Transverse colon (tissue), 4 donors: ENCODE data around the gene ILKAP. TPM values are rescaled to one million over a fixed set of nuclear protein-coding genes. Genes with fewer than 3 reads are reported as not detected.
A peak's percentile ranks its signal among the peaks of the same experiment; 100 is the strongest.
"Not testable (repeated sequence)": the region's sequence is repeated elsewhere in the genome, so short reads cannot be mapped to it uniquely, and the experiment has no call there.

ENCODE experiments used
- DNase-seq: peaks from one replicate; pipeline ENCODE4 v3.0.0-alpha.2; 2019
- H3K27ac ChIP-seq, 4 donors: fragments of 200-600 bp; sonication (generic); 2 replicates each; pipeline ENCODE4 v1.5.1; 2016 to 2018; ENCODE audit warnings: inconsistent platforms in 4 of 4
- H3K27me3 ChIP-seq: fragments of 200-600 bp; sonication (generic); 2 replicates; pipeline ENCODE4 v1.5.1; 2017; ENCODE audit warnings: inconsistent platforms
- H3K36me3 ChIP-seq, 4 donors: fragments of 200-600 bp; sonication (generic); 2 replicates each; pipeline ENCODE4 v1.5.1; 2017 to 2019; ENCODE audit warnings: inconsistent platforms in 4 of 4
- H3K4me1 ChIP-seq, 4 donors: fragments of 200-600 bp; sonication (generic); 2 replicates each; pipeline ENCODE4 v1.5.1; 2017 to 2020; ENCODE audit warnings: inconsistent platforms in 4 of 4
- H3K4me3 ChIP-seq, 4 donors: fragments of 200-600 bp; sonication (generic); 1 replicate in 1 of 4; 2 replicates in 3 of 4; pipeline versions ENCODE4 v1.5.1 to v1.6.1; 2017 to 2019; ENCODE audit warnings: inconsistent platforms in 4 of 4
- H3K9me3 ChIP-seq, 2 donors: fragments of 200-600 bp; sonication (generic); 2 replicates each; pipeline ENCODE4 v1.5.1; 2017 to 2019; ENCODE audit warnings: inconsistent platforms in 2 of 2
- CTCF ChIP-seq, 5 experiments: fragments of 200-600 bp in 3 of 5; fragments of 450-650 bp in 2 of 5; sonication (generic) in 3 of 5; IDR thresholded peaks; 1 replicate in 2 of 5; 2 replicates in 3 of 5; pipeline ENCODE4 v1.5.1; 2016 to 2017; ENCODE audit warnings: antibody characterized with exemption in 5 of 5, inconsistent platforms in 3 of 5, mild to moderate bottlenecking in 2 of 5, moderate library complexity in 1 of 5
- EP300 ChIP-seq: sonication (generic); formaldehyde crosslinking; IDR thresholded peaks from one replicate; pipeline ENCODE4 v1.6.1; 2017; ENCODE audit warnings: antibody characterized with exemption, low read depth
- POLR2A ChIP-seq: fragments of 450-650 bp; IDR thresholded peaks from one replicate; pipeline ENCODE4 v1.6.1; 2016; ENCODE audit warnings: antibody characterized with exemption, mild to moderate bottlenecking, moderate library complexity
- POLR2AphosphoS5 ChIP-seq, 3 donors: sonication (generic); formaldehyde crosslinking; IDR thresholded peaks; one replicate each; pipeline ENCODE4 v1.6.1; 2016; ENCODE audit warnings: antibody characterized with exemption in 3 of 3
- WGBS, 2 donors: methylation state at CpG; one replicate each; pipeline ENCODE4 v1.1.5; 2018; ENCODE audit warnings: low coverage in 1 of 2; 5-methylcytosine and 5-hydroxymethylcytosine counted together
- in situ Hi-C, 4 donors: fragments of 200-750 bp; cut with MboI; loops; one replicate each; pipeline versions ENCODE4 v1.15.0 to v1.15.1; 2017; ENCODE audit warnings: low sequenced_read_pairs in 3 of 4, low pct_ligation_motif_present in 1 of 4, low pct_unique_long_range_greater_than_20kb in 1 of 4
- intact Hi-C: fragments of 100-400 bp; cut with DNase I; formaldehyde crosslinking; loops from one replicate; pipeline ENCODE4 v1.15.1; 2023; ENCODE audit warnings: low total_unique reads
- total RNA-seq, 4 donors: library from RNA; depleted of rRNA; stranded (reverse); fragments of >200 nt; gene quantifications; one replicate each; pipeline ENCODE4 v1.1.0, GENCODE V29; 2016

ILKAP gene
- total RNA-seq, 4 donors from 2014 or later: 16.3 to 40.0 (median 32.1) TPM

GRCh38 chr2:238171575-238172187, 31.8 kb downstream of the ILKAP start:
- Histone ChIP-seq H3K4me3 (no peak overlapping the region), H3K9me3 (no peaks in the 10 kb centered on the region), H3K27ac (no peak overlapping the region), H3K4me1 (peaks cover 4 to 25% (median 11%) of the 10 kb centered on the region in 4 donors), H3K36me3 (peaks cover 0 to 25% (median 11%) of the 10 kb centered on the region in 4 donors), H3K27me3 (no peaks in the 10 kb centered on the region)
- no peak for TF ChIP-seq POLR2A
- TF ChIP-seq EP300: no peak
- TF ChIP-seq POLR2AphosphoS5 (IDR thresholded peaks at IDR 0.05): no peak
- no peak for TF ChIP-seq CTCF (IDR thresholded peaks at IDR 0.05)
- in situ Hi-C loops: no loop called here
- WGBS, 2 donors: 95 to 100% methylated on average over 2 to 9 of the region's 9 CpGs
- intact Hi-C loops: no loop called here
- DNase-seq: no peak

- H3K9me3 ChIP-seq, H3K27me3 ChIP-seq, intact Hi-C loops, in situ Hi-C loops, DNase-seq, H3K4me3 ChIP-seq: not testable (repeated sequence)
- H3K36me3 ChIP-seq: peaks cover 0 to 25% (median 11%) of the 10 kb centered on the region in 4 donors
- WGBS, 2 donors: 62 to 81% methylated on average over 3 to 5 of the region's 5 CpGs
- peaks cover 4 to 25% (median 11%) of the 10 kb centered on the region in 4 donors for H3K4me1 ChIP-seq
- H3K27ac ChIP-seq: peak overlapping the region in 3 of 4 donors; percentile 44 to 68 (median 66)
These were observed 32.4 kb downstream of the ILKAP start for GRCh38 chr2:238171072-238171431.

- Histone ChIP-seq H3K27me3 (no peaks in the 10 kb centered on the region), H3K4me1 (peaks cover 4 to 25% (median 11%) of the 10 kb centered on the region in 4 donors), H3K36me3 (peaks cover 0 to 25% (median 11%) of the 10 kb centered on the region in 4 donors), H3K9me3 (no peaks in the 10 kb centered on the region), H3K27ac (peak overlapping the region; percentile 44 to 74 (median 67)), H3K4me3 (no peak overlapping the region)
- TF ChIP-seq CTCF (IDR thresholded peaks at IDR 0.05) (no peak), EP300 (no peak), POLR2AphosphoS5 (IDR thresholded peaks at IDR 0.05) (no peak), POLR2A (no peak)
- in situ Hi-C loops: no loop called here
- WGBS, 2 donors: 67 to 88% methylated on average over 4 to 21 of the region's 21 CpGs
- intact Hi-C loops: no loop called here
- DNase-seq: no peak
These were observed 33.0 kb downstream of the ILKAP start for GRCh38 chr2:238170386-238171071.

GRCh38 chr2:238169708-238170251, 33.7 kb downstream of the ILKAP start:
- in situ Hi-C loops (no loop called here), intact Hi-C loops (no loop called here)
- WGBS, 2 donors: 45 to 71% methylated on average over 2 to 5 of the region's 5 CpGs
- peaks cover 0 to 25% (median 11%) of the 10 kb centered on the region in 4 donors for H3K36me3 ChIP-seq
- peak overlapping the region; percentile 44 to 74 (median 67) for H3K27ac ChIP-seq
- no peak for DNase-seq
- no peak for TF ChIP-seq POLR2A
- peak in 1 of 3 donors; percentile 29 for TF ChIP-seq POLR2AphosphoS5 (IDR thresholded peaks at IDR 0.05)
- TF ChIP-seq CTCF (IDR thresholded peaks at IDR 0.05): no peak
- H3K9me3 ChIP-seq: no peaks in the 10 kb centered on the region
- no peaks in the 10 kb centered on the region for H3K27me3 ChIP-seq
- H3K4me1 ChIP-seq: peaks cover 4 to 20% (median 11%) of the 10 kb centered on the region in 4 donors
- H3K4me3 ChIP-seq: no peak overlapping the region
